H1 (cell line): Measurements from ENCODE around the gene OR1M1. TPM values are rescaled to one million over a fixed set of nuclear protein-coding genes. Genes with fewer than 3 reads are reported as not detected.

ENCODE experiments used
- polyA plus RNA-seq, 7 experiments: library from polyadenylated mRNA; depleted of rRNA in 3 of 7; stranded (reverse) in 5 of 7; unstranded in 2 of 7; fragments of >200 nt in 5 of 7; fragments of 200-250 nt in 2 of 7; gene quantifications; 1 replicate in 5 of 7; 2 replicates in 1 of 7; 4 replicates in 1 of 7; pipeline versions ENCODE4 v1.2.1 to v1.2.3, GENCODE V29; 2011 to 2013; ENCODE audit warnings: missing spikeins in 2 of 7, mixed read lengths in 2 of 7
- small RNA-seq: library from polyadenylated mRNA; stranded (forward); fragments of <200 nt; extraction: miRNeasy Mini kit (QIAGEN cat#:217004); gene quantifications from one replicate; pipeline ENCODE3, GENCODE V24; 2013; ENCODE audit not compliant: insufficient read depth
- total RNA-seq: library from RNA; stranded (reverse); fragmentation: NEBNext Ultra II Directional; extraction: Animal tissue kit (Norgen Biotek cat#: 25700); gene quantifications from 2 replicates; pipeline ENCODE4 v1.2.1, GENCODE V29; 2021

OR1M1 gene
- total and polyA plus RNA-seq, 2 of the 8 experiments (the other 6 are each of a cell fraction or from before 2014, with no cell fraction given): 0.12 TPM; not detected in 1

Small RNA genes within 50 kb of the gene (small RNA-seq; reads per million reads assigned to genes)
- gene OR1M4P: not detected

Other genes with a start within 250 kb of the OR1M1 start
- 0.17 and 0.25 TPM in 2 replicates for gene MUC16, start 76.7 kb upstream of the OR1M1 start, total RNA-seq
- 0.60 and 0.72 TPM in 2 replicates for gene MUC16, start 76.7 kb upstream of the OR1M1 start, polyA plus RNA-seq (2011; rRNA removed)
- gene OR7G2, start 20.4 kb downstream of the OR1M1 start, total RNA-seq: not detected in 2 replicates
- gene OR7G2, start 20.4 kb downstream of the OR1M1 start, polyA plus RNA-seq (2011; rRNA removed): not detected in 2 replicates
- gene OR7G1, start 28.7 kb downstream of the OR1M1 start, total RNA-seq: not detected in 2 replicates
- not detected in 2 replicates for gene OR7G1, start 28.7 kb downstream of the OR1M1 start, polyA plus RNA-seq (2011; rRNA removed)
- not detected in 2 replicates for gene OR7G3, start 39.9 kb downstream of the OR1M1 start, total RNA-seq
- gene OR7G3, start 39.9 kb downstream of the OR1M1 start, polyA plus RNA-seq (2011; rRNA removed): not detected in 2 replicates
- gene ZNF317, start 53.3 kb downstream of the OR1M1 start, total RNA-seq: 41.5 and 42.1 TPM in 2 replicates
- 20.2 and 22.6 TPM in 2 replicates for gene ZNF317, start 53.3 kb downstream of the OR1M1 start, polyA plus RNA-seq (2011; rRNA removed)
- gene OR7D2, start 91.9 kb downstream of the OR1M1 start, total RNA-seq: not detected in 2 replicates
- gene OR7D2, start 91.9 kb downstream of the OR1M1 start, polyA plus RNA-seq (2011; rRNA removed): 0.02 and 0.06 TPM in 2 replicates
- gene OR7D4, start 132.5 kb downstream of the OR1M1 start, total RNA-seq: not detected in 2 replicates
- not detected in 2 replicates for gene OR7D4, start 132.5 kb downstream of the OR1M1 start, polyA plus RNA-seq (2011; rRNA removed)
- gene OR7E24, start 163.9 kb downstream of the OR1M1 start, total RNA-seq: not detected in 2 replicates
- gene OR7E24, start 163.9 kb downstream of the OR1M1 start, polyA plus RNA-seq (2011; rRNA removed): not detected in 2 replicates
- gene ZNF699, start 222.8 kb downstream of the OR1M1 start, total RNA-seq: 3.3 and 3.7 TPM in 2 replicates
- 1.00 and 1.0 TPM in 2 replicates for gene ZNF699, start 222.8 kb downstream of the OR1M1 start, polyA plus RNA-seq (2011; rRNA removed)
- 17.6 and 19.0 TPM in 2 replicates for gene ZNF559, start 237.1 kb downstream of the OR1M1 start, total RNA-seq
- 3.2 and 10.2 TPM in 2 replicates for gene ZNF559, start 237.1 kb downstream of the OR1M1 start, polyA plus RNA-seq (2011; rRNA removed)